Endothelial cell of umbilical vein (primary cell): Measurements from ENCODE around the gene PALD1. TPM values are rescaled to one million over a fixed set of nuclear protein-coding genes. Genes with fewer than 3 reads are reported as not detected.
A peak's percentile ranks its signal among the peaks of the same experiment; 100 is the strongest.

ENCODE experiments used
- Bru-seq: library from RNA; stranded (reverse); fragments of 400-500 nt; gene quantifications from one replicate; lab custom pipeline; 2021; lab: Mats Ljungman, UMichigan
- BruChase-seq, 2 experiments: library from RNA; stranded (reverse); fragments of 400-500 nt; gene quantifications; one replicate each; lab custom pipeline; 2021; lab: Mats Ljungman, UMichigan
- BruUV-seq: library from RNA; stranded (reverse); fragments of 400-500 nt; replicated peaks from 2 replicates; lab custom pipeline; 2021; lab: Mats Ljungman, UMichigan
- CTCF ChIA-PET: fragments of 300-600, 350-600 bp; sonication (Branson Sonifier 250); formaldehyde crosslinking; loops from one replicate; lab custom pipeline; 2021; ENCODE audit warnings: antibody characterized with exemption, inconsistent platforms; lab: Charles Lee
- POLR2A ChIA-PET: fragments of 300-600, 350-600 bp; sonication (Branson Sonifier 250); formaldehyde crosslinking; loops from one replicate; lab custom pipeline; 2021; ENCODE audit warnings: antibody characterized with exemption, inconsistent platforms; lab: Charles Lee
- DNase-seq: peaks from one replicate; pipeline ENCODE4 v3.0.0-alpha.2; 2011; ENCODE audit warnings: low read depth, low spot score
- FAIRE-seq: peaks from 2 replicates; lab custom pipeline; 2011; peaks lifted over from hg19 to GRCh38; lab: Jason Lieb, UNC
- H2AFZ ChIP-seq: 2 replicates; pipeline ENCODE4 v1.6.0; 2012; ENCODE audit warnings: low read depth, low read length, control low read depth, inconsistent platforms
- H3K27ac ChIP-seq: 2 replicates; pipeline ENCODE4 v1.5.1; 2011; ENCODE audit warnings: low read depth, mild to moderate bottlenecking, control low read depth, low read length, moderate library complexity; ENCODE audit not compliant: insufficient read depth
- H3K27me3 ChIP-seq, 2 experiments: 2 replicates each; pipeline versions ENCODE4 v1.6.0 to v1.6.1; 2011; ENCODE audit warnings: low read length in 2 of 2, mixed read lengths in 1 of 2; ENCODE audit not compliant: control insufficient read depth in 2 of 2, insufficient read depth in 2 of 2
- H3K36me3 ChIP-seq, 2 experiments: 2 replicates in 1 of 2; 3 replicates in 1 of 2; pipeline ENCODE4 v1.5.1; 2011; ENCODE audit warnings: low read length in 2 of 2, mild to moderate bottlenecking in 1 of 2, moderate library complexity in 1 of 2; ENCODE audit not compliant: control insufficient read depth in 2 of 2, insufficient read depth in 2 of 2; ENCODE audit errors: extremely low read depth in 1 of 2
- H3K4me1 ChIP-seq: 3 replicates; pipeline ENCODE4 v1.5.1; 2011; ENCODE audit warnings: mild to moderate bottlenecking, low read length; ENCODE audit not compliant: control insufficient read depth, insufficient read depth; ENCODE audit errors: extremely low read depth
- H3K4me2 ChIP-seq: 2 replicates; pipeline ENCODE4 v1.6.1; 2011; ENCODE audit warnings: low read length, control low read depth, mixed read lengths; ENCODE audit not compliant: insufficient read depth
- H3K4me3 ChIP-seq, 3 experiments: fragments of 200-600 bp in 1 of 3; sonication (generic), shearing (Covaris generic) in 1 of 3; replicated peaks in 1 of 3; 2 replicates each; pipeline ENCODE4 v1.5.1; 2011 to 2016; ENCODE audit warnings: control low read depth in 3 of 3, low read length in 3 of 3, mild to moderate bottlenecking in 2 of 3, inconsistent platforms in 1 of 3, low read depth in 1 of 3, moderate library complexity in 1 of 3; ENCODE audit not compliant: insufficient read depth in 1 of 3
- H3K79me2 ChIP-seq: 2 replicates; pipeline ENCODE4 v1.6.0; 2012; ENCODE audit warnings: low read length, inconsistent platforms; ENCODE audit not compliant: control insufficient read depth, insufficient read depth
- H3K9ac ChIP-seq: replicated peaks from 2 replicates; pipeline ENCODE3; 2011; ENCODE audit warnings: low read length, control low read depth; ENCODE audit not compliant: insufficient read depth; ENCODE audit errors: extremely low read depth
- H3K9me1 ChIP-seq: replicated peaks from 3 replicates; pipeline ENCODE4 v1.6.0; 2011; ENCODE audit warnings: mild to moderate bottlenecking, low read length; ENCODE audit not compliant: control insufficient read depth, insufficient read depth; ENCODE audit errors: extremely low read depth
- H3K9me3 ChIP-seq: replicated peaks from 2 replicates; pipeline ENCODE4 v1.5.1; 2012; ENCODE audit warnings: low read length, inconsistent platforms; ENCODE audit not compliant: control insufficient read depth, insufficient read depth
- H4K20me1 ChIP-seq: replicated peaks from 2 replicates; pipeline ENCODE3; 2011; ENCODE audit warnings: mild to moderate bottlenecking, low read length; ENCODE audit not compliant: control insufficient read depth, insufficient read depth; ENCODE audit errors: extremely low read depth
- CTCF ChIP-seq, 2 donors: IDR thresholded peaks; 1 replicate in 1 of 2; 2 replicates in 1 of 2; pipeline ENCODE4 v1.5.1; 2011; ENCODE audit warnings: low read length in 2 of 2, mild to moderate bottlenecking in 2 of 2, moderate library complexity in 2 of 2, control low read depth in 1 of 2, inconsistent platforms in 1 of 2, low read depth in 1 of 2; ENCODE audit not compliant: insufficient read depth in 1 of 2; ENCODE audit errors: extremely low read depth in 1 of 2
- JUN ChIP-seq: IDR thresholded peaks from 2 replicates; pipeline ENCODE4 v1.6.1; 2011; ENCODE audit warnings: borderline replicate concordance, low read depth; ENCODE audit not compliant: insufficient read length, insufficient read depth
- POLR2A ChIP-seq: IDR thresholded peaks from 2 replicates; pipeline ENCODE4 v1.6.1; 2012; ENCODE audit warnings: low read depth, mild to moderate bottlenecking, control low read depth, low read length
- dilution Hi-C: fragments of 300-500 bp; cut with MboI; formaldehyde crosslinking; loops from one replicate; pipeline ENCODE4 v1.15.0; 2019; ENCODE audit warnings: low sequenced_read_pairs; ENCODE audit not compliant: extremely low pct_ligation_motif_present
- intact Hi-C: fragments of 100-400 bp; cut with micrococcal nuclease; formaldehyde crosslinking; loops from one replicate; pipeline ENCODE4 v1.10.0; 2022
- long read RNA-seq: library from polyadenylated mRNA; stranded (forward); transcript quantifications from one replicate; pipeline ENCODE4 v2.0.0, GENCODE V29; 2021
- polyA minus RNA-seq, 3 experiments: library from RNA; depleted of rRNA, polyadenylated mRNA; stranded (reverse); fragments of >200 nt; gene quantifications; 1 replicate in 1 of 3; 2 replicates in 2 of 3; pipeline ENCODE4 v1.2.3, GENCODE V29; 2011
- polyA plus RNA-seq, 4 experiments: library from polyadenylated mRNA; depleted of rRNA in 3 of 4; stranded (reverse) in 3 of 4; unstranded in 1 of 4; fragments of >200 nt; gene quantifications; 2 replicates each; pipeline versions ENCODE4 v1.2.1 to v1.2.3, GENCODE V29; 2011 to 2012; ENCODE audit warnings: missing spikeins in 1 of 4
- total RNA-seq: library from RNA; stranded (reverse); gene quantifications from 2 replicates; pipeline ENCODE4 v1.2.3, GENCODE V29; 2021

Gene PALD1
- total RNA-seq, result 62.1 and 73.3 TPM in 2 replicates
- 16.6 and 20.7 TPM in 2 replicates for polyA plus RNA-seq
- polyA plus RNA-seq (2011; cell fraction: cytosol; rRNA removed), result 11.0 and 14.2 TPM in 2 replicates
- 36.2 and 39.1 TPM in 2 replicates for polyA plus RNA-seq (2011; cell fraction: nucleus; rRNA removed)
- polyA plus RNA-seq (2012), result 8.0 and 14.0 TPM in 2 replicates
- 22.8 and 25.4 TPM in 2 replicates for polyA minus RNA-seq
- not detected for polyA minus RNA-seq (2011; cell fraction: cytosol; rRNA and poly(A)+ RNA removed)
- polyA minus RNA-seq (2011; cell fraction: nucleus; rRNA and poly(A)+ RNA removed), result 10.0 and 13.9 TPM in 2 replicates
- Bru-seq, nascent RNA, result percentile 84 among the genes with signal in this experiment
- BruChase-seq, experiment 1, labeled RNA remaining after a 6-hour chase, result percentile 85 among the genes with signal in this experiment
- BruChase-seq, experiment 2, labeled RNA remaining after a 2-hour chase, result percentile 86 among the genes with signal in this experiment
- long read RNA-seq, full-length matches to known transcripts, result 53 of 141 reads
- long read RNA-seq, partial matches to known transcripts, result 71 of 141 reads
- long read RNA-seq, other reads (novel, unspliced or antisense), result 17 of 141 reads

- H3K27ac ChIP-seq, result no peak within 1 kb of the TSS
- peak within 1 kb of the TSS; percentile 58 for H3K9ac ChIP-seq
- DNase-seq (peak; percentile 46), FAIRE-seq (peak; percentile 73)
- H3K79me2 ChIP-seq, result peaks cover 3% of the 10 kb centered on the region
- H3K4me1 ChIP-seq, result peaks cover 44% of the 10 kb centered on the region
- peak within 1 kb of the TSS; percentile 82 for H2AFZ ChIP-seq
- peak within 1 kb of the TSS; percentile 74 for H3K4me2 ChIP-seq
- CTCF ChIA-PET, result interaction anchor here (0.6 to 2.9 kb wide), 4 partner anchors 10 to 257 kb away, joined by 3 to 16 read pairs (median 7); no protein-coding TSS in a partner anchor
- no peaks in the 10 kb centered on the region for H3K9me3 ChIP-seq
- H3K27me3 ChIP-seq, result peaks cover 0 to 2% of the 10 kb centered on the region in 2 experiments
- dilution Hi-C loops, result no loop called here
- peak within 1 kb of the TSS; percentile 35 to 71 (median 36) for H3K4me3 ChIP-seq
- BruUV-seq, result TSS peak; percentile 18
- intact Hi-C loops, result loop anchor here (1.0 to 2.0 kb wide), 2 partner anchors 31 to 74 kb away; partner anchors contain the start of gene EIF4EBP2
- no peak for TF ChIP-seq POLR2A
- TF ChIP-seq JUN, result no peak
- peak in 1 of 2 donors; percentile 8 for TF ChIP-seq CTCF (IDR thresholded peaks at IDR 0.05; ENCODE audit: extremely low read depth in 1 of 2, insufficient read depth in 1 of 2, low read depth in 1 of 2, low read length in 2 of 2)
- POLR2A ChIA-PET, result no interaction called here
- H4K20me1 ChIP-seq, result no peaks in the 10 kb centered on the region
- H3K36me3 ChIP-seq, result no peaks in the 10 kb centered on the region
- H3K9me1 ChIP-seq, result no peaks in the 10 kb centered on the region
Measured at GRCh38 chr10:70478191-70479164, at the start of gene PALD1. Gene PALD1 (plus strand): TSS chr10:70478767. CDS start chr10:70525952, 47,185 bp downstream.
